Progenitor cell of endocrine pancreas (in vitro differentiated cells): ENCODE measurements around the gene SFXN5. TPM values are rescaled to one million over a fixed set of nuclear protein-coding genes. Genes with fewer than 3 reads are reported as not detected.
A peak's percentile ranks its signal among the peaks of the same experiment; 100 is the strongest.
"Not testable (repeated sequence)": the region's sequence is repeated elsewhere in the genome, so short reads cannot be mapped to it uniquely, and the experiment has no call there.

Experiments used
- DNase-seq: peaks from one replicate; pipeline ENCODE4 v3.0.0; 2021; ENCODE audit warnings: low spot score; ENCODE audit not compliant: unreplicated experiment
- H3K27ac Mint-ChIP-seq: 2 replicates; pipeline ENCODE4 v1.8.0; 2021; ENCODE audit warnings: mild to moderate bottlenecking, moderate library complexity, mixed read lengths
- H3K27me3 Mint-ChIP-seq: 2 replicates; pipeline ENCODE4 v1.8.0; 2021; ENCODE audit warnings: mixed read lengths
- H3K36me3 Mint-ChIP-seq: 2 replicates; pipeline ENCODE4 v1.8.0; 2022; ENCODE audit warnings: mixed read lengths; ENCODE audit not compliant: insufficient read depth
- H3K4me1 Mint-ChIP-seq: 2 replicates; pipeline ENCODE4 v1.8.0; 2021; ENCODE audit warnings: low read depth, mixed read lengths
- H3K4me3 Mint-ChIP-seq: 2 replicates; pipeline ENCODE4 v1.8.0; 2021; ENCODE audit warnings: low read depth, mild to moderate bottlenecking, moderate library complexity, mixed read lengths
- H3K9me3 Mint-ChIP-seq: 2 replicates; pipeline ENCODE4 v1.8.0; 2021; ENCODE audit warnings: low read depth, mixed read lengths
- long read RNA-seq: library from polyadenylated mRNA; unstranded; transcript quantifications from one replicate; pipeline ENCODE4 v2.0.0, GENCODE V29; 2020
- total RNA-seq: library from RNA; stranded (reverse); gene quantifications from 2 replicates; pipeline ENCODE4 v1.2.1, GENCODE V29; 2021
- TF ChIP-seq, protein P1 (sequence below): fragments of 200-600 bp; sonication (generic); IDR thresholded peaks from one replicate; pipeline ENCODE4 v1.5.0; 2021; ENCODE audit warnings: antibody characterized with exemption, mild to moderate bottlenecking; ENCODE audit not compliant: unreplicated experiment

Gene SFXN5, protein sequence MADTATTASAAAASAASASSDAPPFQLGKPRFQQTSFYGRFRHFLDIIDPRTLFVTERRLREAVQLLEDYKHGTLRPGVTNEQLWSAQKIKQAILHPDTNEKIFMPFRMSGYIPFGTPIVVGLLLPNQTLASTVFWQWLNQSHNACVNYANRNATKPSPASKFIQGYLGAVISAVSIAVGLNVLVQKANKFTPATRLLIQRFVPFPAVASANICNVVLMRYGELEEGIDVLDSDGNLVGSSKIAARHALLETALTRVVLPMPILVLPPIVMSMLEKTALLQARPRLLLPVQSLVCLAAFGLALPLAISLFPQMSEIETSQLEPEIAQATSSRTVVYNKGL
- total RNA-seq: 33.1 and 36.0 TPM in 2 replicates
- long read RNA-seq, full-length matches to known transcripts: 3 of 13 reads
- long read RNA-seq, partial matches to known transcripts: 2 of 13 reads
- long read RNA-seq, other reads (novel, unspliced or antisense): 8 of 13 reads

DNA sequence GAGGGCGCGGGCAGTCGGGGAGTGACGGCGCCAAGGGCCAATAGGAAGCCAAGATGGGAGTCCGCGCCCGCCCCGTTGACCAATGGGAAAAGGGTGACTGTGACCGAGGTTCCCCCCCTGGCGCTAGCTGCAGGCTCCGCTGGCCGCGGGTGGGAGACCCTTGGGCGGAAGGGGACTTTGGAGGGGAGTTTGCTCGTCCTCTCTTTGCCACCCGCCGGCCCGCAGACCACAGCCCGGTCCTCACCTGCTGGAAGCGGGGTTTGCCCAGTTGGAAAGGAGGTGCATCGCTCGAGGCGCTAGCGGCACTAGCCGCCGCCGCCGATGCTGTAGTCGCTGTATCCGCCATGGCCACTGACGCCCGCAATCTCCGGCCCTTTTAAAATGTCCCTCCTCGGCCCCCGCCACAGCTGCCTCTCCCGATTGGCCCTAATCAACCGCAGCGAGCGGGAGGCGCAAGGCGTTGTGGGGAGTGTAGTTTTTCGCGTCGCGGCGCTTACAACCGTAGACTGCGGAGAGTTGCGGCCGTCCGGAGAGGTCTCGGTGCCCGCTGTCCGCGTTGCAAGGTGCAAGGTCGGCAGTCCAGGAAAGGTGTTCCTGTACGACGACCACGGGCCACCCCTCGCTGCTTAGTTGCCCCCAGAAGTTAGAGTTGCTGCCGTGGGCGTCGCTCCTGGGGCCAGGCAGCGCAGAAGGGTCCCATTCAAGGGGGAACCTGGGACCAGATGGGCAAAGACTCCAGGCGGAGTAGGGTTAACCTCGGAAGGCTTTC lies at the start of gene SFXN5:
TSS of gene SFXN5 (minus strand) at position 353 of the 769 bp plus-strand sequence. CDS start at position 346, 7 bp downstream.
- DNase-seq: peak; percentile 99
- TF ChIP-seq, protein P1, sequence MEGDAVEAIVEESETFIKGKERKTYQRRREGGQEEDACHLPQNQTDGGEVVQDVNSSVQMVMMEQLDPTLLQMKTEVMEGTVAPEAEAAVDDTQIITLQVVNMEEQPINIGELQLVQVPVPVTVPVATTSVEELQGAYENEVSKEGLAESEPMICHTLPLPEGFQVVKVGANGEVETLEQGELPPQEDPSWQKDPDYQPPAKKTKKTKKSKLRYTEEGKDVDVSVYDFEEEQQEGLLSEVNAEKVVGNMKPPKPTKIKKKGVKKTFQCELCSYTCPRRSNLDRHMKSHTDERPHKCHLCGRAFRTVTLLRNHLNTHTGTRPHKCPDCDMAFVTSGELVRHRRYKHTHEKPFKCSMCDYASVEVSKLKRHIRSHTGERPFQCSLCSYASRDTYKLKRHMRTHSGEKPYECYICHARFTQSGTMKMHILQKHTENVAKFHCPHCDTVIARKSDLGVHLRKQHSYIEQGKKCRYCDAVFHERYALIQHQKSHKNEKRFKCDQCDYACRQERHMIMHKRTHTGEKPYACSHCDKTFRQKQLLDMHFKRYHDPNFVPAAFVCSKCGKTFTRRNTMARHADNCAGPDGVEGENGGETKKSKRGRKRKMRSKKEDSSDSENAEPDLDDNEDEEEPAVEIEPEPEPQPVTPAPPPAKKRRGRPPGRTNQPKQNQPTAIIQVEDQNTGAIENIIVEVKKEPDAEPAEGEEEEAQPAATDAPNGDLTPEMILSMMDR: peak; percentile 27
- Mint-ChIP-seq H3K4me1 (peaks cover 26% of the 10 kb centered on the region), H3K27ac (peak within 1 kb of the TSS; percentile 96), H3K9me3 (no peaks in the 10 kb centered on the region), H3K4me3 (peak within 1 kb of the TSS; percentile 91), H3K36me3 (peaks cover 4% of the 10 kb centered on the region), H3K27me3 (no peaks in the 10 kb centered on the region)

DNA sequence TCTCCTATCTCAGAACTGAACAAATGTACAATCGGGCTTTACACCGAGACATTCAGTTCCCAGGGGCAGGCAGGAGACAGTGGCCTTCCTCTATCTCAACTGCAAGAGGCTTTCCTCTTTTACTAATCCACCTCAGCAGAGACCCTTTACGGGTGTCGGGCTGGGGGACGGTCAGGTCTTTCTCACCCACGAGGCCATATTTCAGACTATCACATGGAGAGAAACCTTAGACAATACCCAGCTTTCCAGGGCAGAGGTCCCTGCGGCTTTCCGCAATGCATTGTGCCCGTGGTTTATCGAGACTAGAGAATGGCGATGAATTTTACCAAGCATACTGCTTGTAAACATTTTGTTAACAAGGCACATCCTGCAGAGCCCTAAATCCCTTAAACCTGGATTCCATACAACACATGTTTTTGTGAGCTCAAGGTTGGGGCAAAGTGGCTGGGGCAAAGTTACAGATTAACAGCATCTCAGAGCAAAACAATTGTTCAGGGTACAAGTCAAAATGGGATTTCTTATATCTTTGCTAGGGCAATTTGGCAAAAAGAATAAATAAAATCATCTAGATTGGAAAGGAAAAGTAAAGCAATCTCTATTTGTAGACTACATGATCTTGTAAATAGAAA lies 48.2 kb upstream of the SFXN5 start:
- H3K9me3 Mint-ChIP-seq, DNase-seq, H3K36me3 Mint-ChIP-seq, H3K27me3 Mint-ChIP-seq: not testable (repeated sequence)
- peak overlapping the region; percentile 99 for H3K27ac Mint-ChIP-seq
- H3K4me1 Mint-ChIP-seq: peaks cover 18% of the 10 kb centered on the region
- peak overlapping the region; percentile 31 for H3K4me3 Mint-ChIP-seq

DNA sequence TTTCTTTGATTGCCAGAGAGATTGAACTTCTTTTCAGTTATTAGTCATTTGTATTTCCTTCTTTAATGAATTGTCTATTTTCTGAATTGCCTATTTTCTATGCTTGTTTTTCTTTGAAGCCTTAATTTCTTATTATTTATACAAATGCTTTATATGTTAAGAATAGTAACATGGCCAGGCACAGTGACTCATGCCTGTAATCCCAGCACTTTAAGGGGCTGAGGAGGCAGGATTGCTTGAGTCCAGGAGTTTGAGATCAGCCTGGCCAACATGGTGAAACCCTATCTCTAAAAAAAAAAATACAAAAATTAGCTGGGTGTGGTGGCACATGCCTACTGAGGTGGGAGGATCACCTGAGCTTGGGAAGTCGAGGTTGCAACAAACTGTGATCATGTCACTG lies 45.9 kb upstream of the SFXN5 start:
- Mint-ChIP-seq H3K27me3 (peaks cover 4% of the 10 kb centered on the region), H3K27ac (no peak overlapping the region), H3K36me3 (peaks cover 2% of the 10 kb centered on the region), H3K4me1 (peaks cover 15% of the 10 kb centered on the region), H3K9me3 (no peaks in the 10 kb centered on the region), H3K4me3 (no peak overlapping the region)
- TF ChIP-seq, protein P1: no peak
- no peak for DNase-seq

DNA sequence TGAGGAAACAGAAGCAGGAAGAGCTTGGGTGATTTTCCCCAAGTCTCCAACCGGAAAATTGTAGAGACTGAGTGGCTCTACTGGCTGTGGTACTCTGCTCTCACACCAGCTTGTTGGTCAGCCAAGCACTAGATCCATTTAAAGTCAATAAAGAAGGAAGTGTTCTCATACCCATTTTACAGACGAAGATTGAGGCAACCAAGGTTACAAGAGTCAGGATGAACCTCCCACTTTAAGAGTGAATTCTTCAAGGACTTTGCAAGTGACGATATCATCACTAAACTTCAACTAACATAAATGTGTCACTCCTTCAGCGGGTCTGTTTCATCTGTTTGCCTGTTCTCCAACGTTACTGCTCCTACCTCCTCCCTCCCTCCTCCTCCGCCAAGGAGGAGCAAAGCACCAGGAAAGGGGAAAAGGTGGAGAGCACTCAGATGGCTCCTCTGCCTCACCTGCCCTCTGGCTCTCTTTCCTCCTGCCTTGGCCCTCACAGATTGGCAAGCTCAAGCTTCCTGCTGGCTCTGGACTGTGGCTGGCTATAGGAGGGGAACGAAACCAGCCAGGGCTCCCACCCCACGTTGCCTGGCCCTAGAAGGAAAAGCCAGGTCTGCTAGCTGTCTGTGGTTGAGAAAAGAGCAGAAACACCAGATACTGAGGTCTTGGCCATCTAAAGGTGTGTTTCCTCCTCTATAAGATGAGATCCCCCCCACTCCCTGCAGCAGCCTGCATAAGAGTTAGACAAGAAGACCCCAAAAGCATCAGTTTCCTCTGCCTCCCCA lies 44.9 kb upstream of the SFXN5 start:
- Mint-ChIP-seq H3K4me3 (no peak overlapping the region), H3K9me3 (no peaks in the 10 kb centered on the region), H3K27me3 (peaks cover 4% of the 10 kb centered on the region), H3K36me3 (peaks cover 2% of the 10 kb centered on the region), H3K4me1 (peaks cover 19% of the 10 kb centered on the region), H3K27ac (no peak overlapping the region)
- DNase-seq: no peak
- TF ChIP-seq, protein P1: no peak

DNA sequence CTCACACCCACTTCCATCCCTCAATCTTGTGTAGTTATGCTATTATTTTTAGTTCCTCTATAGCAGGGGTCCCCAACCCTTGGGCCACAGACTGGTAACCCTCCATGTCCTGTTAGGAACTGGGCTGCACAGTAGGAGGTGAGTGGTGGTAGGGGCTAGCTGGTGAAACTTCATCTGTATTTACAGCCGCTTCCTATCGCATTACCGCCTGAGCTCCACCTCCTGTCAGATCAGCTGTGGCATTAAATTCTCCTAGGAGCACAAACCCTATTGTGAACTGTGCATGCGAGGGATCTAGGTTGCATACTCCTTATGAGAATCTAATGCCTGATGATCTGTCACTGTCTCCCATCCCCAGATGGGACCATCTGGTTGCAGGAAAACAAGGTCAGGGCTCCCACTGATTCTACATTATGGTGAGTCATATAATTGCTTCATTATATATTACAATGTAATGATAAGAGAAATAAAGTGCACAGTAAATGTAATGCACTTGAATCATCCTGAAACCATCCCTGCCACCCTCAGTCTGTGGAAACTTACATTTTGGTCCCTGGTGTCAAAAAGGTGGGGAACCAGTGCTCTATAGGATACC lies 42.9 kb upstream of the SFXN5 start:
- H3K4me3 Mint-ChIP-seq: peak overlapping the region; percentile 38
- no peak for DNase-seq
- no peaks in the 10 kb centered on the region for H3K9me3 Mint-ChIP-seq
- H3K36me3 Mint-ChIP-seq: no peaks in the 10 kb centered on the region
- peaks cover 4% of the 10 kb centered on the region for H3K27me3 Mint-ChIP-seq
- H3K27ac Mint-ChIP-seq: peak overlapping the region; percentile 14
- peaks cover 22% of the 10 kb centered on the region for H3K4me1 Mint-ChIP-seq
- TF ChIP-seq, protein P1: no peak
